ENCODE results near the gene YPEL1.
"Not testable (repeated sequence)": the region's sequence is repeated elsewhere in the genome, so short reads cannot be mapped to it uniquely, and the experiment has no call there.

The YPEL1 gene

DNA sequence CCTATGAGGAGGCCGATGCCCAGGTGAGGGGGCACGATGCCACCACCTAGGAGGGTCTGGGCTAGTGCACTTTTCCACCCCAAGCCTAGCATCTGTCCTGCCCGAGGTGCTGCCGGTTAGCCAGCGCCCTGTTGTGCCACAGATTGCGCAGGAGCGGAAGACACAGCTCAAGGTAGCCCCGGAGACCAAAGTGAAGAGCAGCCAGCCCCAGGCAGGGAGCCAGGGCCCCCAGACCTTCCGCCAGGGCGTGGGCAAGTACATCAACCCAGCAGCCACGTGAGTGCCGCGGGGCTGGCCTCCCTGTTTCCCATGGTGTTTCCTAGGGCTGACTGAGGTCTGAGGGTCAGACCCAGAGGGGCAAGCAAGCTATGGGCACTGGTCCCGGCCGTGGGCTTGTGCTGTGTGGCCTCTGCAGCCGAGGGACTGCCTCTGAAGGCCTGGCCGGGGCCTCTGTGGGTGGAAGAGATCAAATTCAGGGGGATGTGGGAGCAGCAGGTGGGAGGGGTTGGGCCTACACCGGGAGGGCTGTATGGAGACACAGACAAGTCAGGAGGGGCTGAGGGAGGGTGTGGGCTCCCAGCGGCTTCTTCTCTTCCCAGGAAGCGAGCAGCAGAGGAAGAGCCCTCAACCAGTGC is 40.7 kb downstream of the YPEL1 start:
- peaks cover 70% of the 10 kb centered on the region for H3K36me3 ChIP-seq
- H3K27me3 ChIP-seq (ENCODE audit: insufficient read depth, low read depth, severe bottlenecking), result no peaks in the 10 kb centered on the region
- TF ChIP-seq, protein P1, sequence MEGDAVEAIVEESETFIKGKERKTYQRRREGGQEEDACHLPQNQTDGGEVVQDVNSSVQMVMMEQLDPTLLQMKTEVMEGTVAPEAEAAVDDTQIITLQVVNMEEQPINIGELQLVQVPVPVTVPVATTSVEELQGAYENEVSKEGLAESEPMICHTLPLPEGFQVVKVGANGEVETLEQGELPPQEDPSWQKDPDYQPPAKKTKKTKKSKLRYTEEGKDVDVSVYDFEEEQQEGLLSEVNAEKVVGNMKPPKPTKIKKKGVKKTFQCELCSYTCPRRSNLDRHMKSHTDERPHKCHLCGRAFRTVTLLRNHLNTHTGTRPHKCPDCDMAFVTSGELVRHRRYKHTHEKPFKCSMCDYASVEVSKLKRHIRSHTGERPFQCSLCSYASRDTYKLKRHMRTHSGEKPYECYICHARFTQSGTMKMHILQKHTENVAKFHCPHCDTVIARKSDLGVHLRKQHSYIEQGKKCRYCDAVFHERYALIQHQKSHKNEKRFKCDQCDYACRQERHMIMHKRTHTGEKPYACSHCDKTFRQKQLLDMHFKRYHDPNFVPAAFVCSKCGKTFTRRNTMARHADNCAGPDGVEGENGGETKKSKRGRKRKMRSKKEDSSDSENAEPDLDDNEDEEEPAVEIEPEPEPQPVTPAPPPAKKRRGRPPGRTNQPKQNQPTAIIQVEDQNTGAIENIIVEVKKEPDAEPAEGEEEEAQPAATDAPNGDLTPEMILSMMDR (IDR thresholded peaks at IDR 0.05; ENCODE audit: low read depth, low read length), result no peak
- no peak overlapping the region for H3K27ac ChIP-seq
- DNase-seq, result no peak
- H3K9me3 ChIP-seq (ENCODE audit: severe bottlenecking), result no peaks in the 10 kb centered on the region
- no peak overlapping the region for H3K4me3 ChIP-seq (ENCODE audit: low read depth, low read length)

DNA sequence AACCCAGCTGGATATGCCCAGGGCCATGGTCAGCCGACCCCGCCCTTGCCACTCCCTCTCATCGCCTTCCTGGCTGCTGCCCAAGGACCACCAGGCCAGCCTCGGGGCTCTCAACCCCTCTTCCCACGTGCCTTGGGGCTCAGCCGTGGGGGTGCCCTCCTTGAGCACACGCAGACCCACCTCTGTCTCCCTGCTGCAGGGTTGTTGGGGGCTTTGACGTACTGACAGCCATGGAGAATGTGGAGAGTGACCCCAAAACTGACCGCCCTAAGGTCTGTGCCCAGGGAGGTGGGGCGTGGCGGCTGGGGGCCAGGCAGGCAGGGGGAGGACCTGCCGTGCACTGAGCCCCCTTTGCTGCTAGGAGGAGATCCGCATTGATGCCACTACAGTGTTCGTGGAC is 41.2 kb downstream of the YPEL1 start:
- no peak for DNase-seq
- no peaks in the 10 kb centered on the region for H3K27me3 ChIP-seq (ENCODE audit: insufficient read depth, low read depth, severe bottlenecking)
- no peaks in the 10 kb centered on the region for H3K9me3 ChIP-seq (ENCODE audit: severe bottlenecking)
- H3K36me3 ChIP-seq, result peaks cover 70% of the 10 kb centered on the region
- no peak overlapping the region for H3K27ac ChIP-seq
- TF ChIP-seq, protein P1 (IDR thresholded peaks at IDR 0.05; ENCODE audit: low read depth, low read length), result no peak
- H3K4me3 ChIP-seq (ENCODE audit: low read depth, low read length), result no peak overlapping the region

DNA sequence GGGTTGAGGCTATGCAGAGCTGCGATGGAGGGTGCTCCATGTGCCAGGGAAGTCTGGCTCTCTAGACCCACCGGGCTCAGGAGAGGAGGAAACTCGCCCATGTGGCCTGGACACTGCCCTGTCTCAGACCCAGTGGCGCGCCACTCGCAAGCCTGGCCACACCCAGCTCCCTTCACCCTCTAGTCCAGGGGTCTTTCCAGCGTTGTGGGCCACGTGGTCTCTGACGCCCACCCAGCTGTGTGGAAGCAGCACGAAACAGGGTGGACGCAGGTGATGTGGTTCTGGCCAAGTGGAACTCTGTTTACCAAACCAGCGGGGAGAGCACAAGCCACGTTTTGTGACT is 41.6 kb downstream of the YPEL1 start:
- peaks cover 68% of the 10 kb centered on the region for H3K36me3 ChIP-seq
- no peaks in the 10 kb centered on the region for H3K27me3 ChIP-seq (ENCODE audit: insufficient read depth, low read depth, severe bottlenecking)
- H3K4me3 ChIP-seq (ENCODE audit: low read depth, low read length), result no peak overlapping the region
- H3K27ac ChIP-seq, result no peak overlapping the region
- DNase-seq, result no peak
- TF ChIP-seq, protein P1 (IDR thresholded peaks at IDR 0.05; ENCODE audit: low read depth, low read length), result no peak
- no peaks in the 10 kb centered on the region for H3K9me3 ChIP-seq (ENCODE audit: severe bottlenecking)

DNA sequence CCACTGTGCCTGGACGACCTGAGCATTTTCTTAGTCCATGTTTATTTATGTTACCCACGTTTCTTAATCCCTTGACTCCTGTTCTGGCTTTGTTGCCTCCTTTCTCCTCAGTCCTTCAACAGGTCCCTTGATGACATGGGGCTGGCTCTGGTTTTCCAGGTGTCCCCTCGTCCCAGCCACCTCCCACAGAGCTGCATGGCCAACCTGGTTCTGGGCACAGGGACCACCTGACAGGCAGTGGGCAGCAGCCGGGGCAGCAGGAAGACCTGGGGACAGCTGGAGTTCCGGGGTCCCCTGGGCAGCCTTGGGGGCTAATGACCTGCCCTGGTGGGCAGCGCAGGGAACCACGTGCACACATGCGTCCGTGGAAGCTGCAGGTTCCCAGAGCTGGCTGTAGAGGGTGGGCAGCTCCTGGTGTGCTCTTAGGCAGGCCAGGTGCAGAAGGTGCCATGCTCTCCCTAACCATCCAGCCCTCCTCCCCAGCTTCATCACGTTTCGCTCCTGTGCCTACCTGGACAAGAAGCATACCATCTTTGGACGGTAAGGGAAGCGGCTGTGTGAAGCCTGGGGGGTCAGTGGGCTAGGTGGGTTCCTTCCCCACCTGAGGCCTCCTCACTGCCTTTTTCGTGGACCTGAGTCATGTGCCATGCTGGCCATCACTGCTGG is 42.1 kb downstream of the YPEL1 start:
- DNase-seq, result no peak
- H3K9me3 ChIP-seq (ENCODE audit: severe bottlenecking), result no peaks in the 10 kb centered on the region
- H3K27me3 ChIP-seq (ENCODE audit: insufficient read depth, low read depth, severe bottlenecking), result no peaks in the 10 kb centered on the region
- no peak overlapping the region for H3K4me3 ChIP-seq (ENCODE audit: low read depth, low read length)
- H3K27ac ChIP-seq, result no peak overlapping the region
- TF ChIP-seq, protein P1 (IDR thresholded peaks at IDR 0.05; ENCODE audit: low read depth, low read length), result no peak
- H3K36me3 ChIP-seq, result peaks cover 65% of the 10 kb centered on the region

DNA sequence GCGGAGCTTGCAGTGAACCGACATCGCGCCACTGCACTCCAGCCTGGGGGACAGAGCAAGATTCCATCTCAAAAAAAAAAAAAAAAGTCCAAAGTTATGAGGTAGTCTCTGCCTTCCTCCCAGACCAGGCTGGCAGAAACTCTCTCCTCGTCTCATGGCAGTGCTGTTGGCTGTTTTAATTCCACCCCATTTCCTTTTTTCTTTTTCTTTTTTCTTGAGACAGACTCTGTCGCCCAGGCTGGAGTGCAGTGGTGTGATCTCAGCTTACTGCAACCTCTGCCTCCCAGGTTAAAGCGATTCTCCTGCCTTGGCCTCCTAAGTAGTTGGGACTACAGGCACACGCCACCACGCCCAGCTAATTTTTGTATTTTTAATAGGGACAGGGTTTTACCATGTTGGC is 42.7 kb downstream of the YPEL1 start:
- DNase-seq; H3K4me3 ChIP-seq (ENCODE audit: low read depth, low read length); H3K9me3 ChIP-seq (ENCODE audit: severe bottlenecking); H3K27me3 ChIP-seq (ENCODE audit: insufficient read depth, low read depth, severe bottlenecking); H3K27ac ChIP-seq: not testable (repeated sequence)
- H3K36me3 ChIP-seq, result peaks cover 65% of the 10 kb centered on the region

DNA sequence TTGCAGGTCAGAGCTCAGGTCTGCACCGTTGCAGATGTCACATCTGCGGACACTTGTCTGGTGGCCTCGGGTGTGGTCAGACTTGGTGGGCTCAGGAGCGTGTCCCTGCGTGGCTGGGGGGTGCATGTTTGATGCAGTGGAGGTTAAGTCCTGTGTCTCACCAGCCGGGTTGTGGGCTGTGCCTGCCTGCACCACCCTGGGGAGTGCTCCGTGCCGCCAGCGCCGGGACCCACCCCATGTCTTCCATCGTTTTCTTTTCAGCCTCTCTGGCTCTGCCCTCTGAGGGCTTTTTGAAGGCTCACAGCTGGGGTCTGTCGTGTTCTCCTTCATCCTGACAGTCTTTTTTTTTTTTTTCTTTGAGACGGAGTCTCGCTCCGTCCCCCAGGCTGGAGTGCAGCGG is 43.8 kb downstream of the YPEL1 start:
- Histone ChIP-seq H3K9me3 (ENCODE audit: severe bottlenecking) (no peaks in the 10 kb centered on the region), H3K27ac (no peak overlapping the region), H3K36me3 (peaks cover 61% of the 10 kb centered on the region), H3K27me3 (ENCODE audit: insufficient read depth, low read depth, severe bottlenecking) (no peaks in the 10 kb centered on the region), H3K4me3 (ENCODE audit: low read depth, low read length) (no peak overlapping the region)
- DNase-seq, result no peak
- TF ChIP-seq, protein P1 (IDR thresholded peaks at IDR 0.05; ENCODE audit: low read depth, low read length), result no peak

Data from WERI-Rb-1 (cell line).